ENCODE data around the gene MSANTD2. TPM values are rescaled to one million over a fixed set of nuclear protein-coding genes. Genes with fewer than 3 reads are reported as not detected.

The MSANTD2 gene
- total RNA-seq, 1 experiment from 2014 or later = 23.5 TPM

GRCh38 chr11:124776865-124777645, 23.2 kb downstream of the MSANTD2 start:
- DNase-seq (ENCODE audit: low read depth) = no peak

DNA sequence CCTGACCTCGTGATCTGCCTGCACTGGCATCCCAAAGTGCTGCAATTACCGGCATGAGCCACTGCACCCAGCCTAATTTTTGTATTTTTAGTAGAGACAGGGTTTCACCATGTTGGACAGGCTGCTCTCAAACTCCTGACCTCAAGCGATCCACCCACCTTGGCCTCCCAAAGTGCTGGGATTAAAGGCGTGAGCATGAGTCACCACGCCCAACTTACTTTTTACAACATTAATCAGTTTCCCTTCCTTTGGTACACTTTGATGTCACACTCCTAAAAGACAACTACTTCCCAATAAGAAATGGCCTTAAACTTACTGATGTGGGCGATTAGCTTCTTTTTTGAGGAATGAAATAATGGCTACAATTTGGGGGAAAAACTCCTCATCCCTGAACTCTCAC, 29.2 kb downstream of the MSANTD2 start:
- peak; percentile 52 for DNase-seq (ENCODE audit: low read depth)

DNA sequence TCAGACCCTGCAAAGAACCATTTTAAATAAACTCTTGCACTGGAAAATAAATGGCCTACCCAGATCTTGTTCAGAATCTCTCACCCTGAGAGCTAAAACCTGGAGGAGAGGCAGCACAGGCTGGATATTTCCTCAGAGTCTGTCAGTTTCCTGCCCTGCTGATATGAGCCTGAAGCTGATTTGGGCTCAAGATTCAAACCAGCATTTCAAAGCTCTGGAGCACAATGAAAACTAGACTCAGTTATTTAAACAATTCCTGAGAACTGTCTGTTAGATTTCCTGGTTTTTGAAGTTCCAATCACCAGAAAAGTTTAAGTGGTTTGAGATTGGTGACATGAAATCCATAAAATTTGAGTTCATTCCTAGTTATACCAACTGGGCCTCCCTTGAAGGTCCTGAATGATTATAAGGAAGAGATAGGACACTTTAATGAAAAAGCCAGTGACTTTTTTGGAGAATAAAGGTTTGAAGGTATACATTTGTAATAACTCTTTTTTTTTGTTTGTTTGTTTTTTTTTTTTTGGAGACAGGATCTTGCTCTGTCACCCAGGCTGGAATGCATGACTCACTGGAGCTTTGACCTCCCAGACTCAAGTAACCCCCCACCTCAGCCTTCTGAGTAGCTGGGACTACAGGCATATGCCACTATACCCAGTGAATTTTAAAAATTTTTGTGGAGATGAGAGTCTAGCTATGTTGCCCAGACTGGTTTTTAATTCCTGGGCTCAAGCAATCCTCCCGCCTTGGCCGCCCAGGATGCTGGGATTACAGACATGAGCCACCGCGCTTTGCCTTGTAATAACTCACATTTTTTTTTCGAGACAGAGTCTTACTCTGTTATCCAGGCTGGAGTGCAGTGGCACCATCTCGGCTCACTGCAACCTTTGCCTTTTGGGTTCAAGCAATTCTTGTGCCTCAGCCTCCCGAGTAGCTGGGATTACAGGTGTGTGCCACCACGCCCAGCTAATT, 30.1 kb downstream of the MSANTD2 start:
- DNase-seq (ENCODE audit: low read depth) = peak; percentile 87

DNA sequence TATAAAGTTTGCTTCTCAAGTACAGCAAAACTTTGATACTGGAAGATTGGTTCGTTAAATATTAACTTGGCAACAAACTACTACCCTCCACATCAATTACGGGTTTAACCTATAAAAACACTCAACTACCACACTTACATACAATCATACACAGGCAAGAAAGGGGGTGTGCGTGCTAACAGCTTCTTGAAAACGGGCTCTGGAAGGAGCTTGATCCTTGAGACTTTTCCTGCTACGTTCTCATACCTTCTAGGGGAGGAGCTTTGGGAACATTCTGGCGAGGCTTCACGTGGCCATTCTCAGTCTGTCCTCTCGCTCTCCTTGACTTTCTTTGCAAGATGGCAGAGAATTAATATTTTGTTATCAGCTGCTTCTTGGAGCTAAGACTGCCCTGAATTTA, 31.3 kb downstream of the MSANTD2 start:
- no peak for DNase-seq (ENCODE audit: low read depth)

DNA sequence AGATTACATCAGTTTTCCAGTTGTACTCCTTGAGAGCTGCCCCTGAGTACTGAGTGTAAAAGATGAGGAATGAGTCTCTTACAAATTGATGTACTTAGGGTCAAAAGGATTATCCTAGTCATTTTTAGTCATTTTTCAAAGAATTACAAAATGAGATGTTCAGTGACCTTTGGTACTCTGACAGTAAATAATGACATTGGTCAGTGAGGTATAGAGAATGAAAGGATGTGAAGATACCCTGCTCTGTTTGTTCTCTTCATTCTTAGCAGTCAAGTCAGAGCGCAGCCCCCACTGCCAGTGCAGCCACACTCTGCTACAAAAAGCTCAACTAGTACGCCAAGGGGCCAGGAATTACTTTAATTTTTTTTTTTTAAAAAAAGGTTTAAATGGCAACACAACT, 34.0 kb downstream of the MSANTD2 start:
- DNase-seq (ENCODE audit: low read depth) = no peak

GRCh38 chr11:124763156-124763947, 36.9 kb downstream of the MSANTD2 start:
- DNase-seq (ENCODE audit: low read depth) = peak; percentile 86

- DNase-seq (ENCODE audit: low read depth) = peak; percentile 45
Observed at GRCh38 chr11:124762624-124763155, 37.5 kb downstream of the MSANTD2 start.

- no peak for DNase-seq (ENCODE audit: low read depth)
Observed at GRCh38 chr11:124762105-124762623, 38.0 kb downstream of the MSANTD2 start, which contains the start of gene ESAM. Gene ESAM, minus strand, starts transcription at chr11:124762290. Its CDS starts 136 bp downstream, at chr11:124762154.

GRCh38 chr11:124761301-124762104, 38.7 kb downstream of the MSANTD2 start:
- DNase-seq (ENCODE audit: low read depth) = no peak

GRCh38 chr11:124760806-124761205, 39.4 kb downstream of the MSANTD2 start:
- no peak for DNase-seq (ENCODE audit: low read depth)

GRCh38 chr11:124760205-124760652, 40.0 kb downstream of the MSANTD2 start:
- DNase-seq (ENCODE audit: low read depth) = no peak

DNA sequence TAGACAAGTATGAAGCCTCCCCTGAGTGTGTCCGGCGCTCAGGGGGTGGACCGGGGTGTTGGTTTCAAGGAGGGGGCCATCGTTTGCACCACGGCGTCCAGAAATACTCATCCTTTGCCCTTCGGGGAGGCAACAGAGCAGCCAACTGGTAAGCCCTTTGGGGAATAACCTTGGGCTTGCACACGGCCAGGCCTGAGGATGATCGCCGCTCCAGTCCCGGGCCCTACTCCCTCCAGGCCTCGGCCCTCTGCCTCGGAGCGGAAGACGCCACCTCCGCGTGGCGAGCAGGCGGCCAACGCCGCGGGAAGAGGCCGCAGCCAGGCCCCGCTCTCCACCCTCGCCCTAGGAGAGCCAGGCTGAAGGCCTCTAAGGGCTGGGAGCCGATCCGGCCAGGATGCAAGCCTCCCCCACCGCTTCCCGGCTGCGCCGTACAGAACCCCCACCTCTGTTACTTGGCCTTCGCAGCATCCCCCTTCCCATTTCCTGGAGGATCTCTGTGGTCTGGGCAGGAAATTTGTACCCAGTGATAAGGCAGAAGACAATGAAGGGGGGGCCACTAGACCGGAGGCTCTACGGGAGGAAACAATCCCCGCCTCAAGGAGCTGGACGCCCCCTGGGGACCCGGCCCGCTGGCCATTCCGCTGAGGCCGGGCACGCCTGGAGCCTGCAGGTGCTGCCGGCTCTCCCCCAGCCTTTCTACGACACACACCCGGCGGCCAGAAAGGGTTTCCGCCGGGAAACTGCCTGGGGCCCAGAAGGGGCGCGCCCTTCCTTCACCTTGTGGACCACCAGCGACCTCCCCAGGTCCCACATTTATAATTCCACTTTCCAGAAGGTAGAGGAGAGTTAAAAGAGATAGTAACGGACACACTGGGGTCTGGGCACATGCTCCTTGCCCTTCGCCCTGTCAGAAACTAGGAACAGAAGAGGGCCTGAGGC, 40.7 kb downstream of the MSANTD2 start:
- DNase-seq (ENCODE audit: low read depth) = no peak

DNA sequence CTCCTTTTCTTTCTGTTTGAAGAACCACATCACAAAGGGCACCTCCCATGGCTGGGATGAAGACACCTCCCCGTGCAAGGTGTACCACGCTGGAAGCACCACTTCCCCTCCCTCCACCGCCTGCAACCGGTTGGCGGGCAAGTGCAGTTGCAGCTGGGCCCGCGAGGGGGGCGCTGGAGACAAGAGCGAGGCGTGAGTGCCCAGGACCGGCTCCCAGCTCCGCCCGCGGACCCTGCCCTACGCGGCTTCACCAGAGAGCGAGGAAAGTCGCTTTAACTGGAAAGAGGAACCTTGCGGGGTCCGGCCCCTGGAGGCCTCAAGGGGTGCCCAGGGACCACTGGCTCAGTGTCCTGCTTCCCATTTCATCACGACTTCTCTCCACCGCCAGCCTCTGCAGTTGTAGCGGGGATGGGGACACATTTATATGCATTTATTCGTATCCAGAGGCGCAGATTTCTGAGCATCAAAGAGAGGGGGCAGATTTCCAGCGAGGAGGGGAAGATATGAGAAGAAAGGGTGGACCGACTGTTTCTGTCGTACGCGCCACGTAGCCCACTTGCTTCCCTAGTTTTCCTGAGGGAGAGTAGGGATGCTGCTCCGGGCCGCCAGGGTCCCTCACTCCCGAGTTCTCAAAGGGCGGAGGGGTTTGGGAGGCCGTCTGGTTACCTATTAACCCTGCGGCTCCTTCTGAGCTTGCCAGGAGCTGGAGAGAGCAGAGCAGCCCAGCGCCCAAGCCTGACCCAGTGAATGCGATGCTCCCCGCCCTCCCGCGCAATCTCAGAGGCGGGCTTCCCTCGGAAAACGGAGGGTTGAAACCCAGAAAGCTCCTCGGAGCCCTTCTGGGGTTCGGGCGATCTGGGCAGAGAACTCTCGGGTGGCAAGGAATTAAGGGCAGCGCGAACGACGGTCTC, 41.6 kb downstream of the MSANTD2 start:
- DNase-seq (ENCODE audit: low read depth) = peak; percentile 82

DNA sequence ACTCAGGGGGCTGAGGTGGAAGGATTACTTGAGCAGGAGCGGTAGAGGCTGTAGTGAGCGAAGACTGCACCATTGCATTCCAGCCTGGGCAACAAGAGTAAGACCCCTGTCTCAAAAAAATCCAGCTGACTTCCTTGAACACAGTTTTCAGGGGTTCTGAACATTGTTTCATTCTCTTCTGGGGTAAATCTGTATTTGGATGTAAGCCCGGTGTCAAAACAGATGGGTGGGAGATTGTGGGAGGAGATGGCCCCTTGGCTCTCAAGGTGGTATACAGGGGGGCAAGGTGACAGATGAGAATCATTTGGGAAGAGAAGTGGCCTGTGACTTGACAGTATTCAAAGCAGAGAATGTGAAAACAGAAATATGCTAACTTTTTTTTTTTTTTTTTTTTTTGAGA, 42.9 kb downstream of the MSANTD2 start:
- no peak for DNase-seq (ENCODE audit: low read depth)

GRCh38 chr11:124756753-124757227, 43.4 kb downstream of the MSANTD2 start:
- no peak for DNase-seq (ENCODE audit: low read depth)

DNA sequence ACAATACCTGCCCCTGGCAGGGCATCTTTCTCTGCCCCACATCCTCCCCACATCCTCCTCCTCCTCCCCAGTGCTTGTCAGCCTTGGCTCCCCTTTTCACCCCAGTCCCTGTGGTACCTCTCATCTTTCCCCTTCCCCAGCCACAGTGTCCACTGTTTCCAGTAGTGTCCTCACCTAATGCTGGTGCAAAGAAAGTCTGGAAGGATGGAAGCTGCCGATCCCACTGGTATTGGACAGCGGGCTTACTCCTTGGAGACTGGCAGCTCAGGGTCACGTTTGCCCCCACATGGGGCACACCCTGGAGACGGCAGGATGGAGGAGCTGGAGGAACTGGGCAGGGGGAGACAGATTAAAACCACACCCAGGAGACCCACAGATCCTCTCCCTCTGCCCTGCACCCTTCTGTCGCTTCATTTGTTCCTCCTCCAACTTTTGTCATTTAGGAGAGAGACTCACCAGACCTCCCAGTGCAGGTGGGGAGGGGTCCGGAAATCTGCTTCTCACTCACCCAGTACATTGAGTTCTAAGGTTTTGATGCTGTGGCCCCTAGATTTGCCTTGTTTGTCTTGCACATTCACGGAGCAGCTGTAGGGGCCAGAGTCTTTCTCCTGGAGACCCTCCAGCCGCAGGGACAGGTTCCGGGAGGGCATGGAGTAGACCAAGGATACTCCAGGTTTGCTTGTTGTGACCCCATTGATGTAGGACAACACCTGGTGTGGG, 44.0 kb downstream of the MSANTD2 start:
- no peak for DNase-seq (ENCODE audit: low read depth)

GRCh38 chr11:124754710-124755109, 45.5 kb downstream of the MSANTD2 start:
- no peak for DNase-seq (ENCODE audit: low read depth)

Measured in Daoy (cell line).